Body of pancreas (tissue), 4 donors: ENCODE measurements around the gene FLACC1.

Source experiments
- POLR2A ChIP-seq, 3 donors: fragments of 450-650 bp; IDR thresholded peaks; one replicate each; pipeline ENCODE4 v1.6.1; 2016; ENCODE audit warnings: antibody characterized with exemption in 3 of 3, mild to moderate bottlenecking in 2 of 3
- TF ChIP-seq, protein P1 (sequence below), 7 experiments: fragments of 450-650 bp in 4 of 7; fragments of 200-600 bp in 3 of 7; sonication (generic) in 3 of 7; IDR thresholded peaks; one replicate each; pipeline ENCODE4 v1.5.1; 2016 to 2019; ENCODE audit warnings: antibody characterized with exemption in 7 of 7

DNA sequence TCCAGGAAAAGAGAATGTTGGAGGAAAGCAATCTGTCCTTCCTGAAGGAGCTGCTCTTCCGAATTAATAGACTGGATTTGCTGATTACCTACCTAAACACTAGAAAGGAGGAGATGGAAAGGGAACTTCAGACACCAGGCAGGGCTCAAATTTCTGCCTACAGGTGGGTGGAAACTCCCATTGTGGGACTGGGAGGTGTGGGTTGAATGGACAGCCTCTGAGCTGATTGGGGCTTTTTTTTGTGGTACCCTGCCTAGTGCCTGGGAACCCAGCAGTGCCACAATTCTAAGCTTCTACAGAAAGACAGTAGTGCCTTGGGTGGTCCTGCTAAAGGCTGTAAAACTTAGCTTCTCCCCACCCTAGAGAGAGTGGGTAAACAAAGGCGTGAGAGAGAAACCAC is 90.5 kb downstream of the FLACC1 start:
- TF ChIP-seq POLR2A (IDR thresholded peaks at IDR 0.05) = no peak
- TF ChIP-seq, protein P1, sequence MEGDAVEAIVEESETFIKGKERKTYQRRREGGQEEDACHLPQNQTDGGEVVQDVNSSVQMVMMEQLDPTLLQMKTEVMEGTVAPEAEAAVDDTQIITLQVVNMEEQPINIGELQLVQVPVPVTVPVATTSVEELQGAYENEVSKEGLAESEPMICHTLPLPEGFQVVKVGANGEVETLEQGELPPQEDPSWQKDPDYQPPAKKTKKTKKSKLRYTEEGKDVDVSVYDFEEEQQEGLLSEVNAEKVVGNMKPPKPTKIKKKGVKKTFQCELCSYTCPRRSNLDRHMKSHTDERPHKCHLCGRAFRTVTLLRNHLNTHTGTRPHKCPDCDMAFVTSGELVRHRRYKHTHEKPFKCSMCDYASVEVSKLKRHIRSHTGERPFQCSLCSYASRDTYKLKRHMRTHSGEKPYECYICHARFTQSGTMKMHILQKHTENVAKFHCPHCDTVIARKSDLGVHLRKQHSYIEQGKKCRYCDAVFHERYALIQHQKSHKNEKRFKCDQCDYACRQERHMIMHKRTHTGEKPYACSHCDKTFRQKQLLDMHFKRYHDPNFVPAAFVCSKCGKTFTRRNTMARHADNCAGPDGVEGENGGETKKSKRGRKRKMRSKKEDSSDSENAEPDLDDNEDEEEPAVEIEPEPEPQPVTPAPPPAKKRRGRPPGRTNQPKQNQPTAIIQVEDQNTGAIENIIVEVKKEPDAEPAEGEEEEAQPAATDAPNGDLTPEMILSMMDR (IDR thresholded peaks at IDR 0.05) = no peak
